HFFc6 (cell line): Measurements from ENCODE around the gene EVA1B. TPM values are rescaled to one million over a fixed set of nuclear protein-coding genes. Genes with fewer than 3 reads are reported as not detected.

Experiments
- DNase-seq: peaks from one replicate; pipeline ENCODE4 v3.0.0-alpha.2; 2018
- H3K27ac Mint-ChIP-seq: 2 replicates; pipeline ENCODE4 v1.8.0; 2020; ENCODE audit warnings: mild to moderate bottlenecking, mixed read lengths
- H3K27me3 Mint-ChIP-seq: 2 replicates; pipeline ENCODE4 v1.8.0; 2021; ENCODE audit warnings: mild to moderate bottlenecking, moderate library complexity, mixed read lengths; ENCODE audit not compliant: insufficient read depth
- H3K36me3 Mint-ChIP-seq: 2 replicates; pipeline ENCODE4 v1.8.0; 2021; ENCODE audit warnings: low read depth, mixed read lengths
- H3K4me1 Mint-ChIP-seq: 2 replicates; pipeline ENCODE4 v1.8.0; 2020; ENCODE audit warnings: low read depth, mixed read lengths
- H3K4me3 Mint-ChIP-seq: 2 replicates; pipeline ENCODE4 v1.8.0; 2020; ENCODE audit warnings: mild to moderate bottlenecking, moderate library complexity, mixed read lengths
- H3K9me3 Mint-ChIP-seq: 2 replicates; pipeline ENCODE4 v1.8.0; 2020; ENCODE audit warnings: mild to moderate bottlenecking, mixed read lengths
- total RNA-seq, 6 experiments: library from RNA; stranded (reverse); fragmentation: NEBNext Ultra II Directional; extraction: Animal tissue kit (Norgen Biotek cat#: 25700); gene quantifications; 2 replicates in 1 of 6; 3 replicates in 5 of 6; pipeline ENCODE4 v1.2.3, GENCODE V29; 2021
- TF ChIP-seq, protein P1 (sequence below): fragments of 200-600 bp; sonication (generic); IDR thresholded peaks from 2 replicates; pipeline ENCODE4 v1.5.0; 2021; ENCODE audit warnings: antibody characterized with exemption, mild to moderate bottlenecking

EVA1B gene
- total RNA-seq, 6 experiments from 2014 or later = 152 to 206 (median 155) TPM

DNA sequence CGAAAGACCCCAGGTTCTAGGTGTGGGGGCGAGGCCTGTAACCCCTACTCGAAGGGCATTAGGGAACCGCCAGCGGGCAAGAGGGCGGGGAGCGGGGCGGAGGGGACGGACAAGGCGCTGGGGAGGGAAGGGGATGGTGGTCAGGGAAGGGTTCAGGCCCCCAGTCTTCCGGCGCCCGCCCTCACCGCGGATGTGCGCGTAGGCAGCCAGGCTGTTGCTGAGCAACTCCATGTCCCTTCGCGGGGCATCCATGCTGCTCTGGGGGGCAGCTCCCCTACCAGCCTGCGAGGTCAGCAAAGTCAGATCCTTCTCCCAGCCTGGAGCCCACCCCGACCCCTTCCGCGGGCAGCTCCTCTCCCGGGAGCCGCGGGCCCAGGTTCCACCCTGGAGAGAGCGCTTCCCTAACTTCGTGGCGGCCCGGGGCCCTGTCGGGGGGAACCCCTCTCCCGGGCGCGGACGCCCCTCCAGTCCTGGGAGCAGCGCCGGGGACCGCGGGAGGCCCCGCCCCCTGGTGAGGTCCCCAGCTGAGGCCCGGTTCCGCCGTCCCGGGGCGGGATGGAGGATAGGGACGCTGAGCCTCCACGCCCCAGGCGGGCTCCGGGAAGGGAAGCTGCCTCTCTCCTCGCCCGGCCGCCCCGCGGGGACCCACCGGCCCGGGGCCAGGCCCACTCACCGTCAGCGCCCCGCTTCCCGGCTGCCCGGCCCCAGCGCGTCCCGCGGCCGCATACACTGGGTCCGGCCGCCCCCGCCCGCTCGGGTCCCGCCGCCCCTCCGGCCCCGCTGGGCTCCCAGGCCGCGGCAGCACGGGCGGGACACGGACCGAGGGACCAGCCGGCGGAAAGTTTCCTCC lies 434 bp downstream of the EVA1B start:
- Mint-ChIP-seq H3K4me1 (peaks cover 50% of the 10 kb centered on the region), H3K27me3 (peaks cover 4% of the 10 kb centered on the region; the same call in 1 of the 2 replicates), H3K4me3 (peak overlapping the region; percentile 89), H3K9me3 (no peaks in the 10 kb centered on the region), H3K36me3 (0 out of 2 replicates have a peak, but pooled peaks cover 6% of the 10 kb centered on the region), H3K27ac (peak overlapping the region; percentile 89)
- TF ChIP-seq, protein P1, sequence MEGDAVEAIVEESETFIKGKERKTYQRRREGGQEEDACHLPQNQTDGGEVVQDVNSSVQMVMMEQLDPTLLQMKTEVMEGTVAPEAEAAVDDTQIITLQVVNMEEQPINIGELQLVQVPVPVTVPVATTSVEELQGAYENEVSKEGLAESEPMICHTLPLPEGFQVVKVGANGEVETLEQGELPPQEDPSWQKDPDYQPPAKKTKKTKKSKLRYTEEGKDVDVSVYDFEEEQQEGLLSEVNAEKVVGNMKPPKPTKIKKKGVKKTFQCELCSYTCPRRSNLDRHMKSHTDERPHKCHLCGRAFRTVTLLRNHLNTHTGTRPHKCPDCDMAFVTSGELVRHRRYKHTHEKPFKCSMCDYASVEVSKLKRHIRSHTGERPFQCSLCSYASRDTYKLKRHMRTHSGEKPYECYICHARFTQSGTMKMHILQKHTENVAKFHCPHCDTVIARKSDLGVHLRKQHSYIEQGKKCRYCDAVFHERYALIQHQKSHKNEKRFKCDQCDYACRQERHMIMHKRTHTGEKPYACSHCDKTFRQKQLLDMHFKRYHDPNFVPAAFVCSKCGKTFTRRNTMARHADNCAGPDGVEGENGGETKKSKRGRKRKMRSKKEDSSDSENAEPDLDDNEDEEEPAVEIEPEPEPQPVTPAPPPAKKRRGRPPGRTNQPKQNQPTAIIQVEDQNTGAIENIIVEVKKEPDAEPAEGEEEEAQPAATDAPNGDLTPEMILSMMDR = no peak
- DNase-seq = peak; percentile 56

DNA sequence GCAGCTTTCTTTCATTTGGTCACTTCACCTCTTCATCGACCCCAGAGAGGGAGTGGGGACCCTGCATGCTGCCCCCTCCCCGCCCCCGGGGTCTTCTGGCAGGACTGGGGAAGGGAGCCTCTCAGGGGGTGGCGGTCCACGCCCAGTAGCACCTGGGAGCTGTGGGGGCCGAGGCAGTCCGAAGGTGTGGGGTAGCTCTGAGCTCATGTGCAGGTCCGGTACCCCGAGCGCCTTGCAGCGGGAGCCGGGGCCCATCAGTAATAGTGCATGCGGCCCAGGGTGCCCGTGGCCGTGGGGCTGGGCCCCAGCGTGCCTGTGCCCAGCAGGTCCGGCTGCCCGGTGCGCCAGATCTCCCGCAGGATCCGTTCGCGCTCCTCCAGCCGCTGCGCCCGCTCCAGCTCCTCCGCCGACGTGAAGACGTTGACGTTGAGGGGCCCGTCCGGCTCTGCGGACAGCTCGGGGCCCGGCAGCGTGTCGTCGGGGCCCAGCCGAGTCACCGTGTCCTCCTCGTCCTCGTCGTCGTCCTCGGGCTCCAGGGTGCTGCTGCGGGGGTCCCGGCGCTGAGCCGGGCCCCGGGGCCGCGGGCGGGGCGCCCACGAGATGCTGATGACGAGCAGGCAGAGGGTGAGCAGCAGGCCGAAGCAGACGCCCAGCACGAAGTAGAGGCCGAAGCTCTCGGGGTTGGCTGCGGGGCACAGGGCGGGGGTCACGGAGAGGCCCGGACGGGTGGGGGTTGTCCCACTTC lies 1.2 kb downstream of the EVA1B start:
- Mint-ChIP-seq H3K4me1 (peaks cover 42% of the 10 kb centered on the region), H3K36me3 (0 out of 2 replicates have a peak, but pooled peaks cover 9% of the 10 kb centered on the region), H3K27me3 (peaks cover 4% of the 10 kb centered on the region; the same call in 1 of the 2 replicates), H3K27ac (peak overlapping the region; percentile 89), H3K9me3 (no peaks in the 10 kb centered on the region), H3K4me3 (peak overlapping the region; percentile 89)
- TF ChIP-seq, protein P1 = no peak
- peak; percentile 15 for DNase-seq

DNA sequence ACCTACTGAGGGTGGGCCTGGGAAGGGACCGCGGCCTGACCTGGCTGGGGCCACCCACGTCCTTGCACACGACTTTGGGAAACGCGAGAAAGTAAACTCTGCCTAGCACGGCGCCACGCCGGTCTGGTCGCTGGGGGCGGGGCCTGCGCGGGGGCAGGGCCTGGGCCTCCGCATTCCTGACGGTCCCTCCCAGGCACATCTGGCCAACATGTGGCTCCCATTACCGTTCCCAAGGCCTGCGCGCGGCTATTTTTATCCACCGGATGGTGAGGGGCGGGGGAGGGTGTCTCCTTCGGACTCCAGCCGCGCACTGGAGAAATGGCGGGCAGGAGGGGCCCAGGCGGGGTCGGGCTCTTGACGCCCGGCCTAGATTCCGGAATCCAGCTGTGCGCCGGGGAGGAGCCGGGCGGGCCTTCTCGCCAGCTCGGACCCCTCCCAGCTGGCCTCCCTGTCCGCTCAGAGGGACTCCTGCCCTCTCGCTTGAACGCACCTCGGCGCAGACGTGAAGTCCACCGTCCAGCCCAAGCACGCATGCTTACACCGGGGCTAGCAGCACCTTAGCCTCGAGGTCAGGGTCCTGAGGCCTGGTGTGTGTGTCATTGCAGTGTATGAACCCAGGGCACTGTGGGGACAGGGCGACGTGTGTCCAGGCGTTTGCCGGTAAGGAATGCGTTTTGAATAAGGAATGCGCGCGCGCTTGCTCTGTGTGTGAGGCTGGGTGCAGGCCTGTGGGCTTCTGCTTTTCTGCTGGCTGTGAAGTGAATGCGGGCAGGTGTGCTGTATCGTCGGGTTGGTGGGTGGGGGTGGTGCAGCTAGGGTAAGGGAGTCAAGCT lies 2.1 kb downstream of the EVA1B start:
- H3K4me1 Mint-ChIP-seq = peaks cover 33% of the 10 kb centered on the region
- TF ChIP-seq, protein P1 = no peak
- H3K36me3 Mint-ChIP-seq = 0 out of 2 replicates have a peak, but pooled peaks cover 9% of the 10 kb centered on the region
- H3K4me3 Mint-ChIP-seq = peak overlapping the region; percentile 89
- no peaks in the 10 kb centered on the region for H3K9me3 Mint-ChIP-seq
- DNase-seq = peak; percentile 77
- peaks cover 4% of the 10 kb centered on the region; the same call in 1 of the 2 replicates for H3K27me3 Mint-ChIP-seq
- H3K27ac Mint-ChIP-seq = peak overlapping the region; percentile 89

DNA sequence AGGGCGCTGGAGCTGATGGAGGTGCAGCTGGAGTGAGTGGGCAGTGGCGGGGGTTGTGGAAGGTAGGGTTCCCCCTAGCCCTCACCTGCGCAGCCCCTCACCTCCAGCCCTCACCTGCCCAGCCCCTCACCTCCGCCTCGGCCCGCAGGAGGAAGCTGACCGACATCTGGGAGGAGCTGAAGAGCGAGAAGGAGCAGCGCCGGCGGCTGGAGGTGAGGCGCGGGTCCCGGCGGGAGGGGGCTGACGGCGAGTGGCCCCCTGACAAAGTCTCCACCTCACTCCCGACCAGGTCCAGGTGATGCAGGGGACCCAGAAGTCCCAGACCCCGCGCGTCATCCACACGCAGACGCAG lies 2.7 kb downstream of the EVA1B start:
- TF ChIP-seq, protein P1 = no peak
- H3K4me1 Mint-ChIP-seq = peaks cover 27% of the 10 kb centered on the region
- peak overlapping the region; percentile 78 for H3K4me3 Mint-ChIP-seq
- H3K36me3 Mint-ChIP-seq = 0 out of 2 replicates have a peak, but pooled peaks cover 9% of the 10 kb centered on the region
- no peaks in the 10 kb centered on the region for H3K9me3 Mint-ChIP-seq
- peaks cover 4% of the 10 kb centered on the region; the same call in 1 of the 2 replicates for H3K27me3 Mint-ChIP-seq
- peak overlapping the region; percentile 78 for H3K27ac Mint-ChIP-seq
- no peak for DNase-seq

DNA sequence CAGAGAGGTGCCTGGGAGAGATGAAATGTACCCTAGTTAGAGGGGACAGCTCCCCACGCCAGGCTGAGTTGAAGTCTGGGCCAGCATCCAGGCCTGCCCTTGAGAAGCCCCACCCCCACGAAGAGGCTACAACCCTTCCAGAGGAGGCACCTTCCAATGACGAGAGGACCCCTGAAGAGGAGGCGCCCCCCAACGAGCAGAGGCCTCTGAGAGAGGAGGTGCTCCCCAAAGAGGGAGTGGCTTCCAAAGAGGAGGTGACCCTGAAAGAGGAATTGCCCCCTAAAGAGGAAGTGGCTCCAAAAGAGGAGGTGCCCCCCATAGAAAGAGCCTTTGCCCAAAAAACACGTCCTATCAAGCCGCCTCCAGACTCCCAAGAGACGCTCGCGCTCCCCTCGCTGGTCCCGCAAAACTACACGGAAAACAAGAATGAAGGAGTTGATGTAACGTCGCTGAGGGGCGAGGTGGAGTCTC lies 3.1 kb downstream of the EVA1B start:
- Mint-ChIP-seq H3K4me3 (peak overlapping the region; percentile 78), H3K27ac (peak overlapping the region; percentile 78), H3K9me3 (no peaks in the 10 kb centered on the region), H3K27me3 (peaks cover 4% of the 10 kb centered on the region; the same call in 1 of the 2 replicates), H3K4me1 (peaks cover 26% of the 10 kb centered on the region), H3K36me3 (0 out of 2 replicates have a peak, but pooled peaks cover 9% of the 10 kb centered on the region)
- no peak for DNase-seq
- TF ChIP-seq, protein P1 = no peak
